SU-DHL-6 (cell line): Measurements from ENCODE around the gene ZNF536.

Experiments
- EZH2phosphoT487 ChIP-seq: fragments of 200-600 bp; sonication (generic), shearing (Covaris generic); conservative IDR thresholded peaks from 2 replicates; pipeline ENCODE4 v1.6.1; 2018; ENCODE audit warnings: mild to moderate bottlenecking, antibody characterized with exemption, low read length, moderate library complexity, mixed read lengths
- TF ChIP-seq, protein P1 (sequence below): fragments of 200-600 bp; sonication (generic); IDR thresholded peaks from one replicate; pipeline ENCODE4 v1.5.1; 2017; ENCODE audit warnings: antibody characterized with exemption, mild to moderate bottlenecking, low read length, moderate library complexity; ENCODE audit not compliant: insufficient read depth, poor library complexity, severe bottlenecking

DNA sequence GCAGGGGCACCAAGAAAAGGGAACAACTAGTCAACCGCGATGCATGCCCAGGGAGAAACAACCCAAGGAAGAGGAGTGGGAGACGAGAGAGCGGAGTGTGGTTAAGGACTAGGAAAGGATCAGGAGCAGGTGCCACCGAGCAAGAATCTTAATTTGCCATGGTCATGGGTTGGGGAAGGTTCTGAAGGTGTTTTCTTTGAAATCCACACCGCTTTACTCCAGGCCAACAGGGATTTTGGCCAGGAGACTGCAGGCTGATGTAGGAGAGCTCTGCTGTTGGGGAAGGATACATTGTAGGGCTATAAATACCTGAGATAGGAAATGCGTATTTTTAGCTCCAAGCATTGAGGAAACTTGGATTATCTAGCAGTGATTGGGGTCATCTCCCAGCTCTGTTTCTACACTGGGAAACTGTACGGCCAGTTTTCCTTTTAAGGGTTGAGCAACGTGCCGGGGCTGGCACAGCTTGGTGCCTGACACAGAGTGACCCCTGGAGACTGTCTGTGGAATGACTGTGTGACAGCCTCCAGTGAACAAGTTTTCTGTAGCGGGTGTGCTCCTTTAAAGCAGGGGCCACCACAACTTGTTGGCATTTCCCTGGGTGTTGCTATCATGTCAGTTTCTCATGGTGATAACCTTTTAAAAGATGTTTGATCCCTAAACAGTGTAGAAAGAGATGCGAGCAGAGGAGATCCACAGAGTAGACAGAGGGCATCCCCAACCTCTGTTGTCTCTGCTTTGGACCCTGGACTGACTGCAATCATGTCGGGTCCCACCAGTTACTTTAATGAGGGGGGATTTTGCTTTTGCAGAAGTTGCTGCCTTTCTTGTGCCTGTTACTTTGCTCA is 34.3 kb downstream of the ZNF536 start:
- TF ChIP-seq, protein P1, sequence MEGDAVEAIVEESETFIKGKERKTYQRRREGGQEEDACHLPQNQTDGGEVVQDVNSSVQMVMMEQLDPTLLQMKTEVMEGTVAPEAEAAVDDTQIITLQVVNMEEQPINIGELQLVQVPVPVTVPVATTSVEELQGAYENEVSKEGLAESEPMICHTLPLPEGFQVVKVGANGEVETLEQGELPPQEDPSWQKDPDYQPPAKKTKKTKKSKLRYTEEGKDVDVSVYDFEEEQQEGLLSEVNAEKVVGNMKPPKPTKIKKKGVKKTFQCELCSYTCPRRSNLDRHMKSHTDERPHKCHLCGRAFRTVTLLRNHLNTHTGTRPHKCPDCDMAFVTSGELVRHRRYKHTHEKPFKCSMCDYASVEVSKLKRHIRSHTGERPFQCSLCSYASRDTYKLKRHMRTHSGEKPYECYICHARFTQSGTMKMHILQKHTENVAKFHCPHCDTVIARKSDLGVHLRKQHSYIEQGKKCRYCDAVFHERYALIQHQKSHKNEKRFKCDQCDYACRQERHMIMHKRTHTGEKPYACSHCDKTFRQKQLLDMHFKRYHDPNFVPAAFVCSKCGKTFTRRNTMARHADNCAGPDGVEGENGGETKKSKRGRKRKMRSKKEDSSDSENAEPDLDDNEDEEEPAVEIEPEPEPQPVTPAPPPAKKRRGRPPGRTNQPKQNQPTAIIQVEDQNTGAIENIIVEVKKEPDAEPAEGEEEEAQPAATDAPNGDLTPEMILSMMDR = no peak
- no peak for TF ChIP-seq EZH2phosphoT487
